ENCODE results near the gene PKD1L1. TPM values are rescaled to one million over a fixed set of nuclear protein-coding genes. Genes with fewer than 3 reads are reported as not detected.

Gene PKD1L1
- polyA plus RNA-seq, 2 of the 4 experiments (the other 2 are of a cell fraction), result 0.21 TPM

DNA sequence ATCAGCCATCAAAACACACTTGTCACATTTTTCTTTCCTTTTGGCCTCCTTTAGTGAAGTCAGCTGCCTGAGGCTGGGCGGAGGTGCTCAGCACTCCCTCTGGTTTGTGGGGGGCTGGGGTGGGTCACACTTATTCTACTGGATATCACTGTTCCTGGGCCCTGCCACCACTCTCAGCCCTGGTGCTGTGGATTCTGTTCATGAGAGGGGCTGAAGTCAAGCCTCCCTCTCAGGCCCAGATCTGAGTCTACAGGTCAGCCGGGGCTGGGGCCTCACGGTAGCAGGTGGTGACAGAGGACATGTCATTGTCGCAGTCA, 185.6 kb downstream of the PKD1L1 start:
- ATAC-seq, result no peak; a peak in 1 of 6 replicates
- ChIA-PET CTCF (interaction anchor here (2.0 to 2.7 kb wide), 3 partner anchors 10 to 24 kb away, joined by 6 to 17 read pairs (median 7); no protein-coding TSS in a partner anchor), POLR2A (interaction anchor here (1.0 to 2.4 kb wide), 8 partner anchors 22 to 188 kb away, joined by 3 to 16 read pairs (median 4); no protein-coding TSS in a partner anchor)
- Histone ChIP-seq H3K4me2 (peak overlapping the region; percentile 39), H3K27ac (peak overlapping the region; percentile 96 to 99), H3K9me3 (no peaks in the 10 kb centered on the region), H3K4me3 (no peak overlapping the region), H3K4me1 (peaks cover 53% of the 10 kb centered on the region)
- 50% methylated on average over 4 of the region's 4 CpGs for WGBS (ENCODE audit: missing lambda C conversion rate)
- no peak for DNase-seq (ENCODE audit: low read depth in 1 of 2, low spot score in 1 of 2)
- no peak for FAIRE-seq
- TF ChIP-seq TFCP2L1 (CRISPR knock-in tag; IDR thresholded peaks at IDR 0.05) (0 out of 2 replicates have a peak, but pooled peaks have one; percentile 49), ATOH8 (CRISPR knock-in tag; IDR thresholded peaks at IDR 0.05; ENCODE audit: low read depth) (peak; percentile 41; the same call in 1 of the 2 replicates), BCL3 (IDR thresholded peaks at IDR 0.05) (no peak), ESRRA (IDR thresholded peaks at IDR 0.05; ENCODE audit: borderline replicate concordance, low read length) (no peak), TP53 (CRISPR knock-in tag; IDR thresholded peaks at IDR 0.05) (0 out of 2 replicates have a peak, but pooled peaks have one; percentile 37), EHMT2 (IDR thresholded peaks at IDR 0.05; ENCODE audit: low read depth) (no peak), ZNF302 (CRISPR knock-in tag; IDR thresholded peaks at IDR 0.05) (0 out of 2 replicates have a peak, but pooled peaks have one; percentile 7), EHF (CRISPR knock-in tag; IDR thresholded peaks at IDR 0.05) (peak; percentile 43; the same call in 1 of the 2 replicates), HOXB13 (CRISPR knock-in tag; IDR thresholded peaks at IDR 0.05; ENCODE audit: low read depth) (0 out of 2 replicates have a peak, but pooled peaks have one; percentile 69)

DNA sequence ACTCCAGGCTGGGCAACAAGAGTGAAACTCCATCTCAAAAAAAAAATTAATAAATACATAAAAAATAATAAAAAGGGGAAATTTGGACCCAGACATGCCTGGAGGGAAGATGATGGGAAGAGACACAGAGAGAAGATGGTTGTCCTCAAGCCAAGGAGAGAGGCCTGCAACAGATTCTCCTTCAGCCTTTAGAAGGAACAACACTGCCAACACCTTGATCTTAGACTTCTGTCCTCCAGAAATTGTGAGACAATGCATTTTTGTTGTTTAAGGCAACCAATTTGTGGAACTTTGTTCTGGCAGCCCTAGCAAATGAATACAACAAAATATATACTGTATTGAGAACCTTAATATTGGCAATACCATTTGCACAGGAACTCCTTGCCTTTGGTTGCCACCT, 186.1 kb downstream of the PKD1L1 start:
- FAIRE-seq, result no peak
- peak overlapping the region; percentile 39 for H3K4me2 ChIP-seq
- no peaks in the 10 kb centered on the region for H3K9me3 ChIP-seq
- no peak overlapping the region for H3K4me3 ChIP-seq
- DNase-seq (ENCODE audit: low read depth in 1 of 2, low spot score in 1 of 2), result no peak
- peak; percentile 87 for TF ChIP-seq HOXB13 (CRISPR knock-in tag; IDR thresholded peaks at IDR 0.05; ENCODE audit: low read depth)
- TF ChIP-seq ZNF302 (CRISPR knock-in tag; IDR thresholded peaks at IDR 0.05), result 0 out of 2 replicates have a peak, but pooled peaks have one; percentile 44
- TF ChIP-seq ATOH8 (CRISPR knock-in tag; IDR thresholded peaks at IDR 0.05; ENCODE audit: low read depth), result peak; percentile 88
- TF ChIP-seq MAZ (IDR thresholded peaks at IDR 0.05; ENCODE audit: borderline replicate concordance, low read depth, low read length), result no peak
- TF ChIP-seq POLR2AphosphoS2 (conservative IDR thresholded peaks at IDR 0.05; ENCODE audit: low read length), result no peak
- no peak for ATAC-seq
- peaks cover 57% of the 10 kb centered on the region for H3K4me1 ChIP-seq
- ChIA-PET CTCF (interaction anchor here (0.5 to 2.7 kb wide), 3 partner anchors 22 to 207 kb away, joined by 4 to 17 read pairs (median 6); no protein-coding TSS in a partner anchor), POLR2A (interaction anchor here (2.4 kb wide), 1 partner anchor 22 kb away, joined by 16 read pairs; no protein-coding TSS in a partner anchor)
- peak overlapping the region; percentile 96 to 99 for H3K27ac ChIP-seq

DNA sequence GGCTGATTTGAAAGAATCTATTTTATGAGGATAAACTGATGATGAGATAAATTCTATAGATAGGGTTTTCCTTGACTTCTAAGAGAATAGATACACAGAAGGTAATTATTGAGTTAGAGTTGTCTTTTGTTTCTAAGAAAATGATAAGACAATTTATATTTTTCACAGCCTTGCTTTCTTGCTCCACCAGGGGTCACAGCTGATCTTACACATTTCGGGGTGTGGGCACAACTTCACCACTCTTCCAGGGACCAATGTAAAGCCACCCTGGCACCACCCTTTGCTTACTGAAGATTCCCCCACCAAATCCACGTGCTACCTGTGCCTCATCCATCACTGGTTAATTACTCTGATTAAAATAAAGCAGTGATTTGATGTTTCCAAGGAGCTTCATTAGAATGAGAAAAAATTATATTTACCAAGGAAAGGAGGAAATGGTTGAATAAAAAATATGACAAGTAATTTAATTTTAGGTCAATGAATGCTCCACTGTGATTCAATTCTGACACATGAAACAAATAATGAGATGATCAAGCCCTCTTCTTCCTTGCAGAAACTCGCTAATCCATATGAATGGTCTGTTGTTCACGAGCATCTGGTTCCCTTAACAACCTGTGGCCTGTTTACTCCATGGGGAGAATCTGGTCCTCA, 189.1 kb downstream of the PKD1L1 start:
- ATAC-seq (no peak), FAIRE-seq (no peak)
- H3K27ac ChIP-seq, result peak overlapping the region; percentile 79 to 86

More for the DNA sequence above, 189.1 kb downstream of the PKD1L1 start:
- WGBS (ENCODE audit: missing lambda C conversion rate), result 86% methylated on average over 4 of the region's 4 CpGs
- peak; percentile 41 to 60 for DNase-seq (ENCODE audit: low read depth in 1 of 2, low spot score in 1 of 2)
- Histone ChIP-seq H3K4me3 (no peak overlapping the region), H3K9me3 (no peaks in the 10 kb centered on the region), H3K4me2 (no peak overlapping the region), H3K4me1 (peaks cover 40% of the 10 kb centered on the region)
- CTCF ChIA-PET, result interaction anchor here (0.5 to 2.2 kb wide), 12 partner anchors 13 to 288 kb away, joined by 3 to 9 read pairs (median 3); no protein-coding TSS in a partner anchor
- POLR2A ChIA-PET, result no interaction called here
- TF ChIP-seq RAD21 (conservative IDR thresholded peaks at IDR 0.05 in 1 of 2, IDR thresholded peaks at IDR 0.05 in 1 of 2) (peak; percentile 56), FOSB (CRISPR knock-in tag; IDR thresholded peaks at IDR 0.05) (no peak), SMC3 (IDR thresholded peaks at IDR 0.05) (peak; percentile 49; the same call in 2 of the 3 replicates), HOXA7 (CRISPR knock-in tag; IDR thresholded peaks at IDR 0.05) (no peak)
- TF ChIP-seq, protein P1, sequence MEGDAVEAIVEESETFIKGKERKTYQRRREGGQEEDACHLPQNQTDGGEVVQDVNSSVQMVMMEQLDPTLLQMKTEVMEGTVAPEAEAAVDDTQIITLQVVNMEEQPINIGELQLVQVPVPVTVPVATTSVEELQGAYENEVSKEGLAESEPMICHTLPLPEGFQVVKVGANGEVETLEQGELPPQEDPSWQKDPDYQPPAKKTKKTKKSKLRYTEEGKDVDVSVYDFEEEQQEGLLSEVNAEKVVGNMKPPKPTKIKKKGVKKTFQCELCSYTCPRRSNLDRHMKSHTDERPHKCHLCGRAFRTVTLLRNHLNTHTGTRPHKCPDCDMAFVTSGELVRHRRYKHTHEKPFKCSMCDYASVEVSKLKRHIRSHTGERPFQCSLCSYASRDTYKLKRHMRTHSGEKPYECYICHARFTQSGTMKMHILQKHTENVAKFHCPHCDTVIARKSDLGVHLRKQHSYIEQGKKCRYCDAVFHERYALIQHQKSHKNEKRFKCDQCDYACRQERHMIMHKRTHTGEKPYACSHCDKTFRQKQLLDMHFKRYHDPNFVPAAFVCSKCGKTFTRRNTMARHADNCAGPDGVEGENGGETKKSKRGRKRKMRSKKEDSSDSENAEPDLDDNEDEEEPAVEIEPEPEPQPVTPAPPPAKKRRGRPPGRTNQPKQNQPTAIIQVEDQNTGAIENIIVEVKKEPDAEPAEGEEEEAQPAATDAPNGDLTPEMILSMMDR (IDR thresholded peaks at IDR 0.05), result peak; percentile 39; the same call in 1 of the 3 replicates
- TF ChIP-seq, protein P2, sequence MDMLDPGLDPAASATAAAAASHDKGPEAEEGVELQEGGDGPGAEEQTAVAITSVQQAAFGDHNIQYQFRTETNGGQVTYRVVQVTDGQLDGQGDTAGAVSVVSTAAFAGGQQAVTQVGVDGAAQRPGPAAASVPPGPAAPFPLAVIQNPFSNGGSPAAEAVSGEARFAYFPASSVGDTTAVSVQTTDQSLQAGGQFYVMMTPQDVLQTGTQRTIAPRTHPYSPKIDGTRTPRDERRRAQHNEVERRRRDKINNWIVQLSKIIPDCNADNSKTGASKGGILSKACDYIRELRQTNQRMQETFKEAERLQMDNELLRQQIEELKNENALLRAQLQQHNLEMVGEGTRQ (IDR thresholded peaks at IDR 0.05), result no peak
